PC-9 (cell line): Measurements from ENCODE around the gene NLK.

Source experiments
- CTCF ChIP-seq: fragments of 200-600 bp; sonication (generic); conservative IDR thresholded peaks from 2 replicates; pipeline ENCODE4 v1.6.1; 2017; ENCODE audit warnings: mixed run types, antibody characterized with exemption, mild to moderate bottlenecking, moderate library complexity
- EZH2 ChIP-seq: fragments of 200-600 bp; sonication (generic); IDR thresholded peaks from 2 replicates; pipeline ENCODE4 v1.8.0; 2017; ENCODE audit warnings: antibody characterized with exemption, low read depth

- TF ChIP-seq CTCF (no peak), EZH2 (no peak)
Measured at GRCh38 chr17:28049071-28049470, 6.6 kb downstream of the NLK start.
